GM04503 (cell line): ENCODE results near the gene ACTN1.
A peak's percentile ranks its signal among the peaks of the same experiment; 100 is the strongest.
"Not testable (repeated sequence)": the region's sequence is repeated elsewhere in the genome, so short reads cannot be mapped to it uniquely, and the experiment has no call there.

Experiments
- DNase-seq: peaks from one replicate; pipeline ENCODE4 v3.0.0-alpha.2; 2012; ENCODE audit warnings: low read depth

The ACTN1 gene

DNA sequence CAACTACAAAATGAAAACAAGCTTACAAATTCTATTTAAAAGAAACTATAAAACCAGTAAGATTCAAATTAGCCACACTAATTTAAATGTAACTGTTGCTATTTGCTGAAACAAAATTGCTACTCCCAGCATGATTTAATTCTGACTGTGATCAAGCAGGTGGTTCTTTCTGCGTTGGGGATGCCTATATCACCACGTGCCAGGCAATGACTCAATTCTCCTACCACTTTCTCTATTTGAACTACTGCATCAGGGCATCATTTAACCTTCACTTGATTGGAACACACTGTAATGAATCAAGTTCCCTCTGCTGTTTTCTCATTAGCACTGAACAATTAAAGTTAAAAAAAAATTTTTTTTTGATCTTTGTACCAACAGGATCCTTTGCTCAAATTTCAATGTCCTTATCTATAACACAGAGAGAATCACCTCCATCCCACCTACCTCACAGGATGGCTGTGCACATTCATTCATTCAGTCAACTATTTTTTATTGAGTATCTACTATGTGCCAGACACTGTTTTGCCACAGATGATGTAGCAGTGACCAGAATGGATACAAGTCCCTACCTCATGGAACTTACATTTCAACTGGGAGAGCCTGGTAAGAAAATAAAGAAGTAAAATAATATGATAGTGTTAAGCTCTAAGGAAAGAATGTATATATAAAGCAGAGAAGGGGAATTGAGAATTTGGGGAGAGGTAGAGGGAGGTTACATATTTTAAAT, 8.0 kb upstream of the ACTN1 start:
- no peak for DNase-seq

- no peak for DNase-seq
These were observed 7.1 kb upstream of the ACTN1 start for GRCh38 chr14:68986225-68986624.

GRCh38 chr14:68984686-68985085, 5.6 kb upstream of the ACTN1 start:
- no peak for DNase-seq

- DNase-seq: no peak
These were observed 4.1 kb upstream of the ACTN1 start for GRCh38 chr14:68983191-68983590.

DNA sequence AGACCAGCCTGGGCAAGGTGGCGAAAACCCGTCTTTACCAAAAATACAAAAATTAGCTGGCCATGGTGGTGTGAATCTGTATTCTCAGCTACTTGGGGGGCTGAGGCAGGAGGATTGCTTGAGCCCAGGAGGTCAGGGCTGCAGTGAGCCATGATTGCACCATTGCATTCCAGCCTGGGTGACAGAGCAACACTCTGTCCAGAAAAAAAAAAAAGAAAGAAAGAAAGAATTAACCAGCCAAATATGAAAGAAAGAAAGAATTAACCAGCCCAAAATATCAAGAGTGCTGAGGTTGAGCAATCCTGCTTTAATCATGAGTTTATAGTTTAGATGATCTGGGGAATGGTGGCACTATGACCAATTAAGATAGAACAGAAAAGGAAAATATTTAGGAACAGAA, 3.5 kb upstream of the ACTN1 start:
- DNase-seq: no peak

GRCh38 chr14:68981539-68981976, 2.5 kb upstream of the ACTN1 start:
- no peak for DNase-seq

GRCh38 chr14:68981139-68981538, 2.0 kb upstream of the ACTN1 start:
- DNase-seq: no peak

DNA sequence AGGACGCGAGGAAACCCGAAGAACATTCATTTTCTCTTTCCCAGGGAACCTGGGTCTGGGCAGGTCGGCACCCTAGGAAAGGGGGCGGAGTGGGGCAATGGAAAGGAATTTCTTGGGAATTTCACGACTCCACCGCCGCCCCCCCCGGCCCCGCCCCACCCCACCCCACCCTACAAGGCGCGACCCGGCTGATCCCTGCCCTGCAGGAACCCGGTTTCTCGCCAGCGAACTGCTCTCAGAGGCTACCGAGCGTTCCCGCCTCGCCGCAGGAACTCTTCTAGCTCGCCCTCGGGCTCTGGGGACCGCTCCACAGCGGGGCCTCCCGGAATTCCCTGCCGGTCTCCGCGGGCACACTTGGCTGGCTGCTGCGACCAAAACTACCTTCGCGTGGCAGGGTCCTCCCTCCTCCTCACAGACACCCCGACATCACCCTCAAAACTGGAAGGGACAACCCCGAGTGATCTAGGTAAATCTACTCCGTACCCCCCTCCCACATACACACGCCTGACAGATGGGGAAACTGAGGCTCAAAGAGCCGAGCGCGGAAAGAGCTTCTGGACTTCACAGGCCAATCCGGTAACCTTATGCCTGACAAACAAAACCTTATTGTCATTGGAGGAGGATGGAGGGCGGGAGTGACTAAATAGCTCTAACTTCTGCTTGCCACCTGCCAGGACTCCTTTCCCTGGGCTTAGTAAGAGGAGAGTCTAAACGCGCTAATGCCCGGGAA, 785 bp upstream of the ACTN1 start:
- no peak for DNase-seq

- no peak for DNase-seq
These were observed 760 bp downstream of the ACTN1 start for GRCh38 chr14:68978172-68978911.

- peak; percentile 85 for DNase-seq
These were observed 1.4 kb downstream of the ACTN1 start for GRCh38 chr14:68977718-68978171.

GRCh38 chr14:68977180-68977717, 1.9 kb downstream of the ACTN1 start:
- DNase-seq: no peak

DNA sequence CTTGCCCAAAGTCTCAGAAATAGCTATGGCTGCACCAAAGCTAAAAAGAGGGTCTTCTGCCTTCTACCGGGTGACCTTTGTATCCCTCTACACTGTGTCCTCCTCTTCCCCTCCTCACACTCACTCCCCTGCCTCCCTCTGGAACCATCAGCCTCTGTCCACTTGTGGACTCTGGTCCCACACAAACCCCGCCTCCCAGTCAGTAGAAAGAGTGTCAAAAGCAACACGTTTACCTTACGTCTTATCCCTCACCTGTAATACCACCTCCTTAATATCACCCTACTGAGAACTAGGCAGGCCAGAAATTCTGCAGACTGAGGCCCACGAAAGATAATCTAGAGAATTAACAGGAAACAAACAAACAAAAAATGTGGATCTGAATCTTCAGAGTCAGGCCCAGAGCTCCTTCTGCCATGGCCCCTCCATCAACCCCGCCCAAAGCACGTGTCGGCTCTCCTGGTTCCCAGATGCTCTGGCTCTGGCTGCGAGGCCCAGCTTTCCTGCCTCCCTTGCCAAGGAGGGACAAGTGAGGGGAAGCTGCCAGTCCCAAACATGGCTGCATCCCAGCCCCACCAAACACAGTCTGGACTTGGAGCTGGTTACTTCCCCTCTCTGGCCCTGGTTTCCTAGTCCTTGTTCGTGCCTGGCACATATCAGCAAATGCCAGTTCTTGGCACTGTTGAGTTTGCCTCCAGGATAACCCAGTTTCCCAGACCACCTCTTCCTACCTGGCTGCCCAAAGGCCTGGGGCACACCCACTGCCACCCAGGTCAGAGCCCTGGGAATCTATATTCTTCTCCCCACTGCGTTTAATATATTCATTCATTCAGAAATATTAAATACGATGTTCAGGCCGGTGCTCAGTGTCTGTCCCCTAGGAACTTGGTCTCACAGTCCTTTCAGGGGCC, 2.7 kb downstream of the ACTN1 start:
- DNase-seq: no peak

DNA sequence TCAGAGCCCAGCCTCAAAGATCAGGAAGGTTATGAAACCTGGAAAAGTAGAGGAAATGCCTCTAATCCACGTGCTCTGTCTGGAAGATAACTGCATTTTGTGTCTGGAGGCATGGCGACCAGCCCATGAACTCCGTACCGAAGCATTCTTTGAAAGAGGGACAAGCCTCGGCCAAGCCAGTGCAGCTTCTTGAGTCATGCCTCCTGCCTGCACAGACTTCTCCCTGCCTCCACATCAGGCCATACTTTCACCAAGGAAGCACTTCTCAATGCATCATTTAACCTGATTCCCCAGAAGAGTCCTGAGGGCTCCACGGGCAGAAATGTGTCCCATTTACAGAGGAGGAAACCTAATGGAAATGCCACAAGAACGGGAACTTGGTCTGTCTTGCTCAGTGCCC, 3.4 kb downstream of the ACTN1 start:
- no peak for DNase-seq

DNA sequence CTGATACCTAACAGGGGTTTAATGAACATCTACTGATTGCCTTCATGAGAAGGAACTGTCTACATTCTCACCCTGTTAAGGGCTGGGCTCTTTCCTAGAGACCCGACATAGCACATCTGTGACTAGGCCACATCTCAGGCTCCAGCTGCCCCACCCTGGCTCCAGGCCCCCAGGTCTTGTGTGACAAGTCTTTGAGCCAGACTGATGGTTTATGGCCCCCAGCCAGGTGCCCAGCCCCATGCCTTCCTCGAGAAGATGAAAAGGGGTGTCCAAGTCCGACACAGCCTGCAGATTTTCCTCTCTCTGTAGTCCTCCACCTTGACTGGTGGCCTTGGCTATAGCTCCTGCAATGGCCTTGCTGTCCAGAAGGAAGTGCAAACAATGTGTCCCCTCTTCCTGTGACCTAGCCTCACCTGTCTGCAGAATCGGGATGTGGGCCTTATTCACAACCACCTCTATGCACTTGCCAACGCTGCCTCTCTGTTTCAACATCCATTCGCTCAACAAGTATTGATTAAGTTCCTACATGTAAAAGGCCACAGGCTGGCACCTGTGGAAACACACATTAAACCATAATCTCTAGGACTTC, 4.2 kb downstream of the ACTN1 start:
- DNase-seq: no peak

DNA sequence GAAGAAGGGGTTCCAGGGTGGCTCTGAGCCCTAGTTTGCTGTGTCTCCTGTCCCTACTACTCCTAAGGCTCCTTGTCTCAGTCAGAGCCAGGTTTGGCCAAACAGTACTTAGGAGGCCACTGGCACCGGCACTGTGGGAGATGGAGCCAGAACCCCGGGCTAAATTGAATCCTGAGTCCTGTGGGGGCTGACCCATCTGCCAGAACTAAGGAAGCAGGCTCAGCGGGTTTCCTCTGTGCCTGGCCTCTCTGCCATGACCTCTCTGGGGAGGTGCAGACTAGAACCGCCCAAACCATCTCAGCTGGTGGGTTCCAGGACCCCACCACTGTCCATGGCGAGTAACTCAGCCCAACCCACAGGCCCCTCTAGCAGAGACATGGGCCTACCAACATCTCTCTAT, 5.5 kb downstream of the ACTN1 start:
- DNase-seq: no peak

- not testable (repeated sequence) for DNase-seq
These were observed 5.9 kb downstream of the ACTN1 start for GRCh38 chr14:68973219-68973565.

GRCh38 chr14:68972507-68973218, 6.4 kb downstream of the ACTN1 start:
- no peak for DNase-seq

- DNase-seq: no peak
These were observed 7.6 kb downstream of the ACTN1 start for GRCh38 chr14:68971411-68972035.

DNA sequence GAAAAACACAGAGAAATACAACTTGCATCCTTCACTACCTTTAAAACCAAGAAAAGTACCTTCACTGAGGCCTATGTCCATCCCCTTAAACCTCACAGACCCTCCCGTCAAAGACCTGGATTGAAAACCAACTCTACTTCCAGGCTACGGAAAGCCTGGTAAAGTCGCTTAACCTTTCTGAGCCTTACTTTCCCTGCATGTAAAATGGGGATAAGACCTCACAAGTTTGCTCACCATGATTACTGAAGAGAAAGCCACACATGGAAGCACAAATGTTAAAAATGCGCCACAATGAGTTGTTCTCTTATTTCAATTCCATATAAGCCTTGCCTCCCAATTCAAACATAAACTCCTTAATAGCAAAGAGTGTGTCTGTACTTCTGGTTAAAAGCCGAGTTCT, 8.4 kb downstream of the ACTN1 start:
- DNase-seq: no peak

DNA sequence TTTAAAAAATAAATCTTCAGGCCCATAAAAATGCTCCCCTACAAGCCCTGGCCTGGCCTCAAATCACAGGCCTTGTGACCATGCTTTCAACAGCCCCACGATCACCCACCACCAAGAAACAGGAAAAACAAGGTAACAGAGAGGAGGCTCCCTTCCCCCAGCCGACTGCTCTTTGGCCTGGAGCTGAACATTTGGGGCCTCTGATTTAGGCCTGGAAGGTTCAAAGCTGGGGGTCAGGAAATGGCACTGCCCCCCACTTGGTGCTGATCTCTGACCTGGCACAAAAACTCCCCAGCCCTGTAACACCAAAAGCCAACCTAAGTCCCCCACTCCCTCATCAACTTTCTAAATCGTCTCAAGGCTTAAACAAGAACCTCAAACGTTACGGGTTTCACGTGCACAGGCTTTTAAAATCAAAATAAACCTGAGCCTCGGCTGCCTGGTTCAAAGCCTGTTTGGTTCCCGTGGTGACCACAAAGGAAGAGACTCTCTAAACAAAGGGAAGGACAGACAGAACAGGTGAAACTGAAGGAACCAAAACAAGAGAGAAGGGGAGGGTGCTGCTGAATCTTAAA, 9.0 kb downstream of the ACTN1 start:
- no peak for DNase-seq
